GM18505 (cell line): ENCODE data around the gene ATG10.

Experiments used
- ATAC-seq: cut with Tn5 transposase; IDR thresholded peaks from one replicate; pipeline ENCODE4 v1.9.1; 2021; ENCODE audit not compliant: unreplicated experiment
- POLR2A ChIP-seq: IDR thresholded peaks from 4 replicates; pipeline ENCODE4 v1.6.1; 2011; ENCODE audit warnings: borderline replicate concordance; ENCODE audit not compliant: insufficient read depth, insufficient read length; ENCODE audit errors: extremely low read depth

The ATG10 gene

DNA sequence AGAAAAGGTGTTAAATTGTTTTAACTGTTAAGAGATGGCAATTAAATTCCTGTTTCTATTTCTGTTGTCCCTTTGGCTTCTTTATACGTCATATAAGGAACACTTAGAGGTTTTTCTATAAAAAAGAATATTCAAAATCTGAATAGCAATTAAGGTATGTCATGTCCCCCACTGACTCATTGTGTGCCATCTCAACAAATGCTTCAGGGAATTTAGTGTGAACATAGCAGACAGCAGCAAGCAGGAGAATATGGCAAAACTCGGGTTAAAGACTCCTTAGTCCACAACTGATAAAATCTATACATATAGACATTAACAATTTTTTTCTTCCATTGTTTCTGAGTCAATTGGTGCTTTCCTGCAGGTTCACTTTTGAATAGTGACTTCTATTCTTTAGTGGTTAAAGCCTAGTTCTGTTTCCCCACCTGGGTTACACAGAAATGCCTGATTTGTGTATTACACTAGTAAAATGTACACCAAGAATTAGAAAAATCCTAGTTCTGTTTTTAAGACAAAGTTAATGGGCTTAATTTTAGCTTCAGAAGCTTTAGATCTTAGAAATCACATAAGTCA is 324.2 kb downstream of the ATG10 start:
- TF ChIP-seq POLR2A = no peak
- ATAC-seq = no peak

DNA sequence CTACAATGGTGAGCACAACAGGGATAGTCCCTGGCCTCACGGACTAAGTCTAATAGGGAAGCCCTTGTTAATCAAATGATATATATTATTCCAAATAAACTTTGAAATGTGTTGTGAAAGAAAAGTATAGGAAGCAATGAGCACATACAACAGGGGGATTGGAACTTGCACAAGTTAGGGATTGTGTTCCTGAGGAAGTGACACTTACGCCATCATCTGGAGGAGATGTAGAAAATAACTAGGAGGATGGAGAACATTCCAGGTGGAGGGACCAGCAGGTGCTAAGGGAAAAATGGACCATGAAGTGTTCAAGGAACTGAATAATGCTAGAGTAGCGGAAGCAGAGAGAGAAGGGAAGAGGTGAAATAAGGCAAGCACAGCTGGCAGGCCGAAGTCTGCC is 325.1 kb downstream of the ATG10 start:
- no peak for TF ChIP-seq POLR2A
- no peak for ATAC-seq

- no peak for ATAC-seq
- TF ChIP-seq POLR2A = no peak
Observed at GRCh38 chr5:82297711-82298110, 325.9 kb downstream of the ATG10 start.

DNA sequence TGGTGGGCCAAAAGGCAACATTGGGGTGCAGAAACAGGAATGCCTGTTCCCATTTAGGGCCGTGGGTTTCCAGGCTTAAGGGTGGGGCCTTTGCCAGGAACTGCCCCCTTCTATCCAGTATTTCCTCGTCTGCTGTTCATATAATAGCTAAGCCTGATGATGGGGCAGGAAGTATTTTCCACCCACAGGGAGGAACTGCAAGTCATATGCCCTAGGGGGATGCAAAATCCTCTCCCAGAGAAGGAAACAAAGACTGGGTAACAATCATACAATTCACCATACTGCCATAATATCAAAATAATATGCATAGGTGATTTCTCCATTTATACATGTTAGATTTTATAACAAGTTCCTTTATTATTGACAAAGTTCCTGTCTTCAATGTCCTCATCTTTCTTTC is 326.8 kb downstream of the ATG10 start:
- ATAC-seq = no peak
- TF ChIP-seq POLR2A = no peak

DNA sequence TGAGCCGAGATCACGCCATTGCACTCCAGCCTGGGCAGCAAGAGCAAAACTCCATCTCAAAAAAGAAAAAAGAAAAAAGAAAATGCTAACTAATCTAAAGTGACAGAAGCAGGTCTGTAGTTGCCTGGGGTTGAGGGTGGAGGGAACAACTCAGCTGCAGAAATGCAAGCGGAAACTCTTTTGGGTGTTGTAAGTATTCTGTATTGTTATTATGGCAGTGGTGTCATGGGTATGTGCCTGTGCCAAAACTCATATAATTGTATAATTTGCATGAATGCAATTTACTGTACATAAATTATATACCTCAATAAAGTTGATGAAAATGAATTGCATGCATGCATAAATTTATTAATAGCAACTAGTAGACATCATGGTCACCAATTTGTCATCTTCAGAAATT is 329.4 kb downstream of the ATG10 start:
- TF ChIP-seq POLR2A = no peak
- ATAC-seq = no peak
